SK-N-SH (cell line): ENCODE measurements around the gene HSD11B1L.

Experiments used
- EZH2phosphoT487 ChIP-seq: fragments of 200-600 bp; sonication (generic); IDR thresholded peaks from 2 replicates; pipeline ENCODE4 v1.6.1; 2017; ENCODE audit warnings: low read depth, mixed run types, mild to moderate bottlenecking, antibody characterized with exemption, moderate library complexity, borderline replicate concordance
- FOXM1 ChIP-seq: IDR thresholded peaks from 2 replicates; pipeline ENCODE4 v1.4.0; 2012; ENCODE audit warnings: low read depth, mild to moderate bottlenecking
- NFIC ChIP-seq: IDR thresholded peaks from 2 replicates; pipeline ENCODE4 v1.4.0; 2012; ENCODE audit warnings: borderline replicate concordance
- POLR2AphosphoS5 ChIP-seq: IDR thresholded peaks from 2 replicates; pipeline ENCODE4 v1.6.1; 2012; ENCODE audit warnings: low read depth, low read length
- RFX5 ChIP-seq: IDR thresholded peaks from 2 replicates; pipeline ENCODE4 v1.6.1; 2012; ENCODE audit warnings: mild to moderate bottlenecking, improper control_type of control experiment, low read length
- SIN3A ChIP-seq: IDR thresholded peaks from 2 replicates; pipeline ENCODE4 v1.6.1; 2012; ENCODE audit warnings: low read depth, mild to moderate bottlenecking, low read length, moderate library complexity, borderline replicate concordance
- SMC3 ChIP-seq: IDR thresholded peaks from 2 replicates; pipeline ENCODE4 v1.6.1; 2012; ENCODE audit warnings: low read depth, low read length, improper control_type of control experiment
- TAF1 ChIP-seq: IDR thresholded peaks from 2 replicates; pipeline ENCODE4 v1.6.1; 2012; ENCODE audit warnings: low read depth, mild to moderate bottlenecking, low read length, moderate library complexity, borderline replicate concordance
- TF ChIP-seq, protein P1 (sequence below): fragments of 200-600 bp; sonication (generic); IDR thresholded peaks from 2 replicates; pipeline ENCODE4 v1.6.1; 2017; ENCODE audit warnings: antibody characterized with exemption, mild to moderate bottlenecking, moderate library complexity
- TF ChIP-seq, protein P2 (sequence below): IDR thresholded peaks from 2 replicates; pipeline ENCODE4 v1.4.0; 2012; ENCODE audit warnings: low read depth

DNA sequence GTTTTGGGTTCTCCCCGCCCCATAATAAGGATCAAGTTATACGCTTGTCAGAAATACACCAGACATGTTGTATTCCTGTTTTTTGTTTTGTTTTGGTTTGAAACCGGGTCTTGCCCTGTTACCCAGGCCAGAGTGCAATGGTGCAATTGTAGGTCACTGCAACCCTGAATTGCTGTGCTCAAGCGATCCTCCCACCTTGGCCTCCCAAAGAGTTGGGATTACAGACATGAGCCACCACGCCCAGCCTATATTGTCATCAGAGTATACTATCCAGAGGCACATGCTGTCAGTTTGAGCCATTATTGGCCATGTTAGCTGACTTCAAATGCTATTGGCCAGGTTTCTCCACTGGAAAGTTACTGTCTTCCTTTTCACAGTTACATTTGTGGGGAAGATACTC, 48.2 kb upstream of the HSD11B1L start:
- TF ChIP-seq TAF1, result no peak
- TF ChIP-seq, protein P1, sequence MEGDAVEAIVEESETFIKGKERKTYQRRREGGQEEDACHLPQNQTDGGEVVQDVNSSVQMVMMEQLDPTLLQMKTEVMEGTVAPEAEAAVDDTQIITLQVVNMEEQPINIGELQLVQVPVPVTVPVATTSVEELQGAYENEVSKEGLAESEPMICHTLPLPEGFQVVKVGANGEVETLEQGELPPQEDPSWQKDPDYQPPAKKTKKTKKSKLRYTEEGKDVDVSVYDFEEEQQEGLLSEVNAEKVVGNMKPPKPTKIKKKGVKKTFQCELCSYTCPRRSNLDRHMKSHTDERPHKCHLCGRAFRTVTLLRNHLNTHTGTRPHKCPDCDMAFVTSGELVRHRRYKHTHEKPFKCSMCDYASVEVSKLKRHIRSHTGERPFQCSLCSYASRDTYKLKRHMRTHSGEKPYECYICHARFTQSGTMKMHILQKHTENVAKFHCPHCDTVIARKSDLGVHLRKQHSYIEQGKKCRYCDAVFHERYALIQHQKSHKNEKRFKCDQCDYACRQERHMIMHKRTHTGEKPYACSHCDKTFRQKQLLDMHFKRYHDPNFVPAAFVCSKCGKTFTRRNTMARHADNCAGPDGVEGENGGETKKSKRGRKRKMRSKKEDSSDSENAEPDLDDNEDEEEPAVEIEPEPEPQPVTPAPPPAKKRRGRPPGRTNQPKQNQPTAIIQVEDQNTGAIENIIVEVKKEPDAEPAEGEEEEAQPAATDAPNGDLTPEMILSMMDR, result no peak
- TF ChIP-seq, protein P2, sequence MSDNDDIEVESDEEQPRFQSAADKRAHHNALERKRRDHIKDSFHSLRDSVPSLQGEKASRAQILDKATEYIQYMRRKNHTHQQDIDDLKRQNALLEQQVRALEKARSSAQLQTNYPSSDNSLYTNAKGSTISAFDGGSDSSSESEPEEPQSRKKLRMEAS, result no peak
- no peak for TF ChIP-seq NFIC
- TF ChIP-seq POLR2AphosphoS5, result no peak
- no peak for TF ChIP-seq SIN3A
- TF ChIP-seq FOXM1, result no peak
- TF ChIP-seq SMC3, result no peak
- no peak for TF ChIP-seq RFX5
- no peak for TF ChIP-seq EZH2phosphoT487
